GM18861 (cell line): ENCODE measurements around the gene ASTN1.

Experiments
- ATAC-seq: cut with Tn5 transposase; IDR thresholded peaks from one replicate; pipeline ENCODE4 v1.9.1; 2021; ENCODE audit not compliant: unreplicated experiment

ASTN1 gene

DNA sequence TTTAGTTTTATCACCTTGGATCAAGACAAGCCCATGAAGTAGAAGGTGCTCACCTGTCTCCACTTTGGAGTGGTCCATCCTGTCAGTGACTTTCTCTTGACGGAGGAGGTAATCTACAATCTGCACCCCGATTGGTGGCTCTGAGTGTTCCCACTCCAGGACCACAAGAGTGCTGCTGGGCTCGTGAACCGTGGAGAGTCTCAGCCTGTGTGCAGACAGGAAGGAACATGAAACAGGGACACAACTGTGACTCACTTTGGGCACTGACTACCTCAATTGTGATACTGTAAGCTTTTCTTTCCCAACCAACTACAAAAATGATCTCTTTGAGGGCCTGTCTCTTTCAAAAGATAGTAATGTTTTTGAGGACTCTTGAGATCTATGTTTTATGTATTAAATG lies 280.2 kb downstream of the ASTN1 start:
- no peak for ATAC-seq

DNA sequence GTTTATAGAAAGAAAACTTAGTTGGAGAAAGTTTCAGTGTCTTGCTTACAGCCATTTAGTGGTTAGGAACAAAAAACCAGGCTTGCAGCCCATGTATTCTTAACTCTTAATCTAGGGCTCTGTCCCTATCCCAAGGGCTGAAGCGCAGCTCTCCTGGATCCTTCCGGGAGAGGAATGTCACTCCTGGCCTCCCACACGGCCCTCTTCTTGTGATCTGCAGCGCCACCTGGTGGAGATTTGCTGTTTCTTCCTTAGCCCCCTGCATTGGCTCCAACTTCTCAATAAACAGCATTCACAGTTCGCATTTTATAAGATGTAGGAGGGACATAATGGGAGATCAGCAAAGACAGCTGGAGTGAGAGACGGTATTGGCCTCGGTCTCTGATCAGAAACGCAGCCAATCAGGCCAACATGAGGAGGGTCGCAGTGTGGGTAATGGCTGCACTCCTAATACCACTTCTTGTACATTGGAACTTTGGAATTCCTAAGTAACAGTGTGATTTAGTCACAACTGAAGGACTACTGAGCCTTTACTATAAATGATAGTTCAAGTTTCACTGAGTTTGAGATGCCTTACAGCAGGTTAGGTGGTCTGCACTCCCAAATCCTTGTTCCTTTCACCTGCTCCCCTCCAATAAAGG lies 283.4 kb downstream of the ASTN1 start:
- no peak for ATAC-seq

- no peak for ATAC-seq
These were observed 284.5 kb downstream of the ASTN1 start for GRCh38 chr1:176879784-176880620.

DNA sequence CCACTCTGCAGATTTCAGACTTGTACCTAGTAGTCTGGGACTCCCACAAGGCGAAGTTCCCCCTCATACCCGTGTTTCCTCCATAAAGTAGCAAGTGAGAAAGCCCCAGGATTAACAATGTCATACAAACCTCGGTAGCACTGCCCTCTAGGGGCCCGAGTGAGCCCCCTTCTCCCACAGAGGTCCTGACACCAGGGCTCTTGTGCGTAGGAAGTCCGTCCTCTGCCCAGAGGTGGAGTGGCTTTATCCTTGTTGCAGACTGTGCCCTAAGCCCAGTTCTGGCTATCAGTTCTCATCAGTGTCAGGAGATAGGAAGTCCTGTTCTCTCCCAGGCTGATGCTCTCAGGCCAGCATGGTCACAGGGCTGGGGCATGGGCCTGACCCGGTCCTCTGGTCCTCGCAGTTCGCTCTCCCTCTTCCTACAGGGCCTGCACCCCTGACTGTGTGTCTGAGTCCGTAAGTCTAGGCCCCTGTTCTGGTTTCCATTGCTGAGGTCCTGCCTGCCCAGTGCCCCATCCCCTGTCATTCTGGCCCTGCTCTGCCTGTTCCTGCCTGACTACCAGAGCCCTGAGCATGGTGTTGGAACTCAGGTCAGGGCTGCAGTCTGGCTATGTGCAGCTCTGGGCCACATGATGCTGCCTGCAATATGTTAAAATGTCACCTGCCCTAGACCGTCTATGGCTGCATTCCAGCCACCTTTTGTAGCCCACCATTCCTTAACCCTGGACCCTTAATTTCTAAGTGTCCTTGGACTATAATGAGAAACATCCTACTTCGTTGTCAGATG lies 285.6 kb downstream of the ASTN1 start:
- ATAC-seq, result no peak

- no peak for ATAC-seq
These were observed 287.0 kb downstream of the ASTN1 start for GRCh38 chr1:176877557-176877956.

DNA sequence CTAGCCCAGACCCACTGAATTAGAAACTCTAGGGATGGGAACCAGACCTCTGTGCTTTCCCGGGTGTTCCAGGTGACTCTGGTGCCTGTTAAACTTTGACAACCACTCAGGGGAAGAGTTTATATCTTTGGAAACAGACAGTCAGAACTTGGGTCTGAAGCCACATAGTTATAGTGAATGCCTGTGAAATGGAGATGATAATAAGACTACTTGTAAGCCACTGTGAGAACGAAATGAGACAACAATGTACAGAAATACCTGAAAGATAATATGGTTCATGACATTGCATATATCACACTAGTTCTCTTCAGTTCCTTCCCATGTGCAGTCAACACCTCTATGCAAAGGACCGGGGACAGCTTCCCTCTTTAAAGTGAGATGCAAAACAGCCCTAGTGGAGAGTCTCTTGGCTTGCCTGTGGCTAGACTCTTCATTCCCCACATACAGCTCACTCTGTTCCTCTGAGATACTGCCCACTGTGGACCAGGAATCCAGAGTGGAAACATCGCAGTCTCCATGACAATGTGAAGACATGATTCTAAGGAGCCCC lies 287.5 kb downstream of the ASTN1 start:
- no peak for ATAC-seq

DNA sequence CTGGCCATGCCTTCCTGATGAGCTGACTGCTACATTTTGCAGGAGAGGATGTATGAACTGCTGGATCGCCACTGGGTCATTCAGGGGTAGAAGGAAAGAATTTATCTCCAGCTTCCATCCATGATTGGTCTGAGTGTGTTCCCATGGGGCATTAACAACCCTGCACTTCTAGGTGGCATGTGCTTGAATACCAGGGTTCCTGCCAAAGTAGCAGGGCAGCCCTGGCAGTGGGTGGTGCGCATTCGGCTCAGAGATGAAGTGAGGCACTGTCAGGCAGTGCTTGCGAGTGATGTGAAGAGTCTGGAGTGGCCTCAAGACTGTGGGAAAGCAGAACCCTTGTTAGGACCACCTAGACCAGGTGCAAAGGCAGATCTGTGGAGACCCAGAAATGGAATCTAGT lies 294.9 kb downstream of the ASTN1 start:
- ATAC-seq, result no peak

DNA sequence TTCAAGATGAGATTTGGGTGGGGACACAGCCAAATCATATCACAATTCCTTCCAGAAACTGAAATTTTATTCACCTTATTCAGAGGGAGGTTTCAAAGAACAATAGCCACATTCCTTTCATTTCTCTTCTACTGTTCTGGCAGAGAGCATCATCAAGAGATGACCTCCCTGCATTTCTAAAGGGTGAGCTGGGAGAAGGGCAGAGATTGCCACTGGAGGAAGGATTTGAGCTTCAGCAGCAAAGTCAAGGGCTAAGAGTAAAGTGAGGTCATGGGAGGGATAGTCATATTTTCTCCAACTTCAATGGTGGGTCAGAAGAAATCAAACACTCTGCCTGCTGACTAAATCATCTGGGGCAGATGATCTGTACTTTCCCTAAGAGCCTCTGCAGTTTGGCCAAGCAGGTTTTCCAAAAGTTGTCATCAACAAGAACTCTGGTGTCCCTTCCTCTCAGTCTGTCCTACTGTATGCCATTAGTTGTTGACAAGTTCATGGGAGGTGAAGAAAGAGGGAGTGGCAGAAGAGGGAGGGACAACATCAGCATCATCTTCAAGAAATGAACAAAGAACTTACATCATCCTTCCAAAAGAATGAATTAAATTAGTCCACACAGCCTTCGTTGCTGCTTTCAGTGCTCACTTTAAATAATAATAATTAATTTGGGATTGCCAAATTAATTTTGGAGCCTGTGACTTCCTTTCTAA lies 298.3 kb downstream of the ASTN1 start:
- no peak for ATAC-seq

DNA sequence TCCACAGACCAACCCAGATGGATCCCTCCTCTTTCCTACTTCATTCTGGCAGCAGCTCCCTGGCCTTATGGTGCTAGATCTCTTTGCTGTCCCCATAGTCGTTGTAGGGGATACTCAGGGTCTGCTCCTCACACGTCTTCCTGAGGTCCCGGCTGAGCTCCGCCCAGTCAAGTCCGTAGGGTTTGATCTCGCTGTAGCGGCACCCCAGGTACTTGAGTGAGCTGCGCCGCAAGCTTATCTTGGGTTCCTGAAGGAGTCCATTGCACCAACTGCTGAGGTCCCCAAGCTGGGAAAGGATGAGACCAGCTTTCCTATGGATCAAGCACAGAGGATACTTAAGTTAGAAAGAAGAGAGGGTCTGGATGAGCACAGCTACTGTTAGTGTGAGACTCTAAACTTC lies 300.3 kb downstream of the ASTN1 start:
- no peak for ATAC-seq

GRCh38 chr1:176863613-176864012 lies 300.9 kb downstream of the ASTN1 start:
- ATAC-seq, result no peak

- ATAC-seq, result no peak
These were observed 306.0 kb downstream of the ASTN1 start for GRCh38 chr1:176858433-176858916.

GRCh38 chr1:176857632-176858031 lies 306.9 kb downstream of the ASTN1 start:
- no peak for ATAC-seq

DNA sequence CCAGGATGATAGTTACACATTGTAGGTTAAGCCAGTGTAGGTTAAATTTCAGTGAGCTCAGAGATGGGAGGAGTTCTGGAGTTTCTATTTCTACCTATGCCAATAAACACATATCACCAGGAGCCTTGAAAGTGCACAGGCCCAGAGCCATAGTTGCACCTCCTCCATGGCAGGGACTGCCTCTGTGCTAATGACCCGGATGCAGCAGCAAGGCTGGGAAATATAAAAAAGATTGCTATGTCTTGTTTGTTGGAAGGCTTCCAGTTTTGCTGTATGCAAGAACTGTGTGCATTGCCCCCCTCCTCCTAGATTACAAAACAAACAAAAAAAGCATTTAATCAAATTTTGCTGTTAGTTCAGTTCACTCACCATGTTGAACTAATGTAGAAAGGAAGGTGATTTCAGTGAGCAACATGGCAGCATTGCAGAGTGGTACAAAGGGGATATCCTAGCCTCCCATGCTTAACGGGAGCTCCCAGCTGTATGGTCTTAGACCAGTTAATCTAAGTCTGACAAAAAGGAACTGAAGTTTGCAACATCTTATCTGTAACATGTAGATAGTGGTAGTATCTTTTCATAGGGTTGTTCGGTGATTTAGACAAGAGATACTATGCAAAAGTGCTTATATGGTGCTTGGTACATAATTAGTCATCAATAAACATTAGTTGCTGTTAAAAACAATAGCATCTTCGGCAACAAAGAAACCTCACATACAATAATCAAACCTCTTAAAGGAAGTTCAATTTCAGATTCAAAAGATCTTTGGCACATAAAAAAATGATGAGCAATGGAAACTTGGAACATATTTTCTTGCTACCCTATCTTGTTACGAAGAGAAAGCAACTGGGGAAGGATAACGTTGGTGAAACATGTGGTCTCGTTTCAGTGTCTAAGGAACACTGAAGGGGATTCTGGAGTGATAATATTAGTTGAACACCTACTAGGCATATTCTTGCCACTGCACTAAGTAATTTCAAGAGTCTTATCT lies 309.5 kb downstream of the ASTN1 start:
- ATAC-seq, result no peak

GRCh38 chr1:176854121-176854520 lies 310.4 kb downstream of the ASTN1 start:
- no peak for ATAC-seq

DNA sequence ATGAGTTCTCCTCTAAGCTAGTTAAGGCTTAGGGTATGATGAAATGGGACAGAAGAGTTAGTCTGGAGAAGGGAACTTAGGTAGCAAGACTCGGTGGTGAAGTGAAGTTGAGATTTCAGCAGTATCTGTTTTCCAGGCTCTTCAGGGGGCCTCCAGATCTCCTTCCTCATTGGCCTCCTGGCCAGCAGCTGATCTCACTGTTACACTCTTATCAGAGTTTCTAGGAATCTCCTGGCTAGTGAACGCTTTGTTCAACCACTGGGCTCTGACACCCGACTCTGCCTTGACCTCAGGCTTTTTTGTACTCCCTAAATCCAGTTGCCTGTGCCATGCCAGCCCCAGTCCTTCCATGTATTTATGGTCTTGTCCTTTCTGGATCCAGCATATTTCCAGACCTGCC lies 311.0 kb downstream of the ASTN1 start:
- ATAC-seq, result no peak

DNA sequence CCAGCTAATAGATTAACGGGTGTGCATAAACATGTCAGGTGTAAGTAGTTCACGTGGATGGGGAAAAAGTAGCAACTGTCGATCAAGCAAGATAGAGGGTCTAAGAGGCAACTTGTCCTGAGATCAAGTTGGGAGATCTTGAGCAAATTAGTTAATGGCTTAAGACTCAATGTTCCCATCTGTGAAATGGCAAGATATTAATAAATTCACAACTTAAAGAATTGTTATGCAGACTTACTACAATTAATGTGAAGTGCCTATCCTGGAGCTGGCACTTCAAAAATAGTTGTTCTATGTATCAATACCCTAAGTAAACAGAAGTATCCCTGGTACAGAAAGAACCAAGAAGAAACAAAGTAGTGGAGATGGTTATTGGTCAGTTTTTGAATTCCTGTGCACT lies 312.4 kb downstream of the ASTN1 start:
- no peak for ATAC-seq

GRCh38 chr1:176850871-176851270 lies 313.6 kb downstream of the ASTN1 start:
- ATAC-seq, result no peak

- ATAC-seq, result no peak
These were observed 315.2 kb downstream of the ASTN1 start for GRCh38 chr1:176849281-176849680.

- ATAC-seq, result no peak
These were observed 317.5 kb downstream of the ASTN1 start for GRCh38 chr1:176847052-176847451.
